Ascending aorta (tissue), 2 donors: ENCODE results near the gene DNAI1. TPM values are rescaled to one million over a fixed set of nuclear protein-coding genes. Genes with fewer than 3 reads are reported as not detected.
A peak's percentile ranks its signal among the peaks of the same experiment; 100 is the strongest.

ENCODE experiments used
- DNase-seq, 2 donors: peaks; one replicate each; pipeline ENCODE4 v3.0.0-alpha.2; 2019; ENCODE audit warnings: low spot score in 2 of 2
- H3K27ac ChIP-seq, 2 donors: fragments of 200-600 bp; sonication (generic); one replicate each; pipeline ENCODE4 v1.5.1; 2016 to 2017; ENCODE audit warnings: mild to moderate bottlenecking in 1 of 2
- H3K27me3 ChIP-seq: fragments of 200-600 bp; sonication (generic); one replicate; pipeline ENCODE4 v1.5.1; 2017
- H3K36me3 ChIP-seq, 2 donors: fragments of 200-600 bp; sonication (generic); one replicate each; pipeline ENCODE4 v1.5.1; 2016
- H3K4me1 ChIP-seq, 2 donors: fragments of 200-600 bp; sonication (generic); one replicate each; pipeline ENCODE4 v1.5.1; 2016 to 2017; ENCODE audit warnings: mild to moderate bottlenecking in 1 of 2
- H3K4me3 ChIP-seq, 2 donors: fragments of 200-600 bp; sonication (generic); one replicate each; pipeline ENCODE4 v1.5.1; 2016 to 2017; ENCODE audit warnings: mild to moderate bottlenecking in 1 of 2
- H3K9me3 ChIP-seq, 2 donors: fragments of 200-600 bp; sonication (generic); one replicate each; pipeline ENCODE4 v1.5.1; 2016
- intact Hi-C: fragments of 100-400 bp; cut with DNase I; formaldehyde crosslinking; loops from one replicate; pipeline ENCODE4 v1.15.1; 2023
- total RNA-seq: library from RNA; depleted of rRNA; stranded (reverse); fragments of >200 nt; gene quantifications from one replicate; pipeline ENCODE4 v1.1.0, GENCODE V29; 2016
- TF ChIP-seq, protein P1 (sequence below), 3 experiments: fragments of 200-600 bp in 2 of 3; fragments of 450-650 bp in 1 of 3; sonication (generic) in 2 of 3; IDR thresholded peaks; one replicate each; pipeline ENCODE4 v1.5.1; 2016 to 2019; ENCODE audit warnings: antibody characterized with exemption in 3 of 3, mild to moderate bottlenecking in 1 of 3, moderate library complexity in 1 of 3

Gene DNAI1
- total RNA-seq, 1 donor from 2014 or later = not detected

DNA sequence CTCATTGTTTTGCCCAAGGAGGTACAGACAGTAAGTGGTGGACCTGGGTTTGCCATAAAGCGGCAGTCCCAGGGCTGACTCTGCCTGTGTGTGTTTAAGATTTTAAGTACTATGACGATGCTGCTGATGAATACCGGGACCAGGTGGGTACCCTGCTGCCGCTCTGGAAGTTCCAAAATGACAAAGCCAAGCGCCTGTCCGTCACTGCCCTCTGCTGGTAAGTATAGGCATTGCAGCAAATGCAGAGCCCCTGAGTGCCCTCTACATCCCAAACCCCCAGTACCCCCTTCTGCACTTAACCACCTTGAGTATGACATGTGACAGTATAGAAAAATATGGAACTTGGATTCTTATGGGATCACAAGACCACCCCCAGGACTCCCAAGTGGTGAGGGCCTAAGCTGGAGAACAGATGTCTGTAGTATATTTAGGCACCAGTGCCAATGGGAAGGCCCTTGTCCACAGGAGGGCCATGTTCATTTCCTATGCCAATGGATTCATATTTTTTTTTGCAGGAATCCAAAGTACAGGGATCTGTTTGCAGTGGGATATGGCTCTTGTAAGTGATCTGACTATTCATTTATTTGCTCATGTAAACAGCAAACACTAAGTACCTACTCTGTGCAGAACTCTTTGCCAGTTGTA lies 42.1 kb downstream of the DNAI1 start:
- intact Hi-C loops = loop anchor here (1.0 to 10.0 kb wide), 4 partner anchors 63 to 166 kb away; no protein-coding TSS in a partner anchor

DNA sequence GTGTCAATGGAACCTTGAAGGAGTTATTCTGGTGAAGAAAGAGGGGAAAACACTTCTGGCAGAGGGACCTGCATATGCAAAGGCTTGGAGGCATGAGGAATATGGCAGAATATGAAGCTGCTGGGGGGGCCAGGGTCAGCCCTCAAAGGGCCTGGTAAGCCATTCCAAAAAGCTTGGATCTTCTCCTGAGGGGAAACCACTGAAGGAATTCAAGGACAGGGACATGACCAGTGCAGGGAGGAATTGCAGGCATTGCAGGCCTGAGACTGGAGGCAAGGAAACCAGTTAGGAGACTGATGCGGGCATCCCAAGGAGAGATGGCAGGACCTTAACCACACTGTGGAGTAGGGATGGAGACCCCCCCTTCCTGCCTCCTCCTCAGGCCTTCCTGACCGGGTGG lies 42.8 kb downstream of the DNAI1 start:
- H3K27ac ChIP-seq = no peak overlapping the region
- DNase-seq = no peak
- no peaks in the 10 kb centered on the region for H3K9me3 ChIP-seq
- no peaks in the 10 kb centered on the region for H3K27me3 ChIP-seq
- TF ChIP-seq, protein P1, sequence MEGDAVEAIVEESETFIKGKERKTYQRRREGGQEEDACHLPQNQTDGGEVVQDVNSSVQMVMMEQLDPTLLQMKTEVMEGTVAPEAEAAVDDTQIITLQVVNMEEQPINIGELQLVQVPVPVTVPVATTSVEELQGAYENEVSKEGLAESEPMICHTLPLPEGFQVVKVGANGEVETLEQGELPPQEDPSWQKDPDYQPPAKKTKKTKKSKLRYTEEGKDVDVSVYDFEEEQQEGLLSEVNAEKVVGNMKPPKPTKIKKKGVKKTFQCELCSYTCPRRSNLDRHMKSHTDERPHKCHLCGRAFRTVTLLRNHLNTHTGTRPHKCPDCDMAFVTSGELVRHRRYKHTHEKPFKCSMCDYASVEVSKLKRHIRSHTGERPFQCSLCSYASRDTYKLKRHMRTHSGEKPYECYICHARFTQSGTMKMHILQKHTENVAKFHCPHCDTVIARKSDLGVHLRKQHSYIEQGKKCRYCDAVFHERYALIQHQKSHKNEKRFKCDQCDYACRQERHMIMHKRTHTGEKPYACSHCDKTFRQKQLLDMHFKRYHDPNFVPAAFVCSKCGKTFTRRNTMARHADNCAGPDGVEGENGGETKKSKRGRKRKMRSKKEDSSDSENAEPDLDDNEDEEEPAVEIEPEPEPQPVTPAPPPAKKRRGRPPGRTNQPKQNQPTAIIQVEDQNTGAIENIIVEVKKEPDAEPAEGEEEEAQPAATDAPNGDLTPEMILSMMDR (IDR thresholded peaks at IDR 0.05) = no peak
- intact Hi-C loops = loop anchor here (1.0 to 10.0 kb wide), 3 partner anchors 64 to 167 kb away; no protein-coding TSS in a partner anchor
- no peaks in the 10 kb centered on the region for H3K36me3 ChIP-seq
- no peak overlapping the region for H3K4me3 ChIP-seq
- peaks cover 11 to 17% of the 10 kb centered on the region in 2 donors for H3K4me1 ChIP-seq

More for the DNA sequence above, 42.1 kb downstream of the DNAI1 start:
- Histone ChIP-seq H3K36me3 (no peaks in the 10 kb centered on the region), H3K27ac (no peak overlapping the region), H3K4me3 (no peak overlapping the region), H3K9me3 (no peaks in the 10 kb centered on the region), H3K4me1 (peaks cover 11 to 17% of the 10 kb centered on the region in 2 donors), H3K27me3 (no peaks in the 10 kb centered on the region)
- TF ChIP-seq, protein P1 (IDR thresholded peaks at IDR 0.05) = peak; percentile 78 to 98 (median 97)
- DNase-seq = peak in 1 of 2 donors; percentile 75

DNA sequence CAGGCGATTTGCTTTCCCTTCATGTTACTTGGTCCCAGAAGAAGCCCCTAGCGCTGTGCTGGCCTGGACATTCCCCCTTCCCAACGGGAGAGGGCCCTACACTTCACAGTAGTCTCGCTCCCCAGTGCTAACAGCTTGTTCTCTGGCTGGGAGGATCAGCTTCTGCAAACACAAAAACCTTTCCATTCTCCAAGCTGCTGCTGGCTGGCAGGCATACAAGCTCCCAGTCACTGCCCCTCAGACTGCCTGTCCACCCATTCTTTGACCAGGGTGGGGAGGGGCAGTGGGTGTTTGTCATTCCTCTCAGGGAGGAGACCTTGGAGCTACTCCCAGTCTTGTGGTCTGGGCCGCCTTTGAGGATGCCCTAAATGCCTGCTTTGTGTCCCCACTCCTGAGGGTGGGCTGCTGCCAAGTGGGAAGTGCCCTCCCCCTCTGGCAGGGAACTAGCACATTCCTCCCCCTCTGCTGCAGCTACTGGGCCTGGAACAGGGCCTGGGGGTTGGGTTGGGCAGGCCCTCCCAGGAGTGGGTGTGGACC lies 43.4 kb downstream of the DNAI1 start:
- Histone ChIP-seq H3K36me3 (no peaks in the 10 kb centered on the region), H3K27me3 (no peaks in the 10 kb centered on the region), H3K9me3 (no peaks in the 10 kb centered on the region), H3K27ac (no peak overlapping the region), H3K4me3 (no peak overlapping the region), H3K4me1 (peaks cover 11 to 17% of the 10 kb centered on the region in 2 donors)
- DNase-seq = peak in 1 of 2 donors; percentile 69
- TF ChIP-seq, protein P1 (IDR thresholded peaks at IDR 0.05) = no peak
- intact Hi-C loops = loop anchor here (1.0 to 10.0 kb wide), 3 partner anchors 65 to 167 kb away; no protein-coding TSS in a partner anchor

DNA sequence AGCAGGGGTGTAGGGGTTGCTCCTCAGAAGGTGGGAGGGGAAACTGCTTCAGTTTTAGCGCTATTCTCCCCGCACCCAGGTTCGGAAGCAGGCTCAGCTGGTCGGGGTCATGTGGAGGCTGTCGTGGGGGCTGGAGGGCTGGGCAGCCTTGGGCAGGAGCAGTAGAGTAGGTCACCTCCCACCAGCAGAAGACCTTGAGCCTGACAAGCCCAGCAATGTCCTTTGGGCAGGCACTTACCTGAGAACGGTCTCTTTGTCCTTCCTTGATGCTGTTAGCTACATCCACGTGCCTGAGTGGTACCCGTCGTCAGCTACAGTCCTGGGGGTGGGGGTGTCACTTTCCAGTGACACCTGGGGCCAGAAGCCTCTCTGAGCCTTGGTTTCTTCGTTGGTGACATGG lies 43.9 kb downstream of the DNAI1 start:
- Histone ChIP-seq H3K4me1 (peaks cover 11 to 17% of the 10 kb centered on the region in 2 donors), H3K4me3 (no peak overlapping the region), H3K9me3 (no peaks in the 10 kb centered on the region), H3K27ac (no peak overlapping the region), H3K36me3 (no peaks in the 10 kb centered on the region), H3K27me3 (no peaks in the 10 kb centered on the region)
- TF ChIP-seq, protein P1 (IDR thresholded peaks at IDR 0.05) = no peak
- DNase-seq = no peak
- intact Hi-C loops = loop anchor here (5.0 to 10.0 kb wide), 2 partner anchors 90 to 168 kb away; no protein-coding TSS in a partner anchor

DNA sequence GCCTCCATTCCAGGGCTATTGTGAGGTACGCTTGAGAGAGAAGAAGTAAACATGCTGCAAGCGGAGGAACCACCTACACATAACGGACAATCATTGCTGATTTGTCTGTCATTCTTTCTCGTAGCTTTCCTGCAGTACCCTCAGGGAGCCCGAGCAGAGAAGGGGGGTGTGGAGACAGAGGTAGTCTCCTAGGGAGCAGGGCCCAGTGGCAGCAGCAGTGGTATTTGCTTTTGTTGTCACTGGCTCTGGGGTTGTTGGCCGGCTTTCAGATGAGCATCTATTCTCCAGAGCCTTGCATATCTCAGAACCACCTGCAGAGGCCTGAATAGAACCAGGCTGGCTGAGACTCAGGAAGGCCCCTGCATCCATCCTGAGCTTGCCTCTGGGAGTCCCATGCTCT lies 44.3 kb downstream of the DNAI1 start:
- no peak for DNase-seq
- intact Hi-C loops = loop anchor here (5.0 to 10.0 kb wide), 2 partner anchors 89 to 168 kb away; no protein-coding TSS in a partner anchor
- no peaks in the 10 kb centered on the region for H3K27me3 ChIP-seq
- H3K4me3 ChIP-seq = no peak overlapping the region
- no peak overlapping the region for H3K27ac ChIP-seq
- TF ChIP-seq, protein P1 (IDR thresholded peaks at IDR 0.05) = no peak
- peaks cover 11 to 17% of the 10 kb centered on the region in 2 donors for H3K4me1 ChIP-seq
- H3K9me3 ChIP-seq = no peaks in the 10 kb centered on the region
- H3K36me3 ChIP-seq = no peaks in the 10 kb centered on the region
